Measurements from ENCODE around the gene TRABD.

DNA sequence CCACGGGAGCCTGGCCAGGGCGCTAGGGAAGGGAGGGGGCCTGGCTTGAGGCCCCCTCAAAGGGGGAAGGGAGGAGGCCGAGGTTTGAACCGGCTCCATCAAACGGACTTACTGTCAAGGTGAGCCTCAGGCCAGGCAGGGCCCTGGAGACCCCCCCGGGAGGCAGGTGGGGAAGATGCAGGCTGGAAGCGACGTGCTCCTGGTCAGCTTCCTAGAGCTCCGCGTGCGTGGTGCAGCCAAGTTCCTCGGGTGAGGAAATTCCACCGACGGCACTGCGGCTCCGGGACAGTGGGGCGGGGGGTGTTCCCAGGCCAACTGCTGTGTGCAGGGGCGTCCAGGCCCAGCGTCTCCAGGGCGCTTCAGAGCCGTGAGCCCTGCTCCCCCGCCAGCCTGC lies 7.2 kb upstream of the TRABD start:
- TF ChIP-seq, protein P1, sequence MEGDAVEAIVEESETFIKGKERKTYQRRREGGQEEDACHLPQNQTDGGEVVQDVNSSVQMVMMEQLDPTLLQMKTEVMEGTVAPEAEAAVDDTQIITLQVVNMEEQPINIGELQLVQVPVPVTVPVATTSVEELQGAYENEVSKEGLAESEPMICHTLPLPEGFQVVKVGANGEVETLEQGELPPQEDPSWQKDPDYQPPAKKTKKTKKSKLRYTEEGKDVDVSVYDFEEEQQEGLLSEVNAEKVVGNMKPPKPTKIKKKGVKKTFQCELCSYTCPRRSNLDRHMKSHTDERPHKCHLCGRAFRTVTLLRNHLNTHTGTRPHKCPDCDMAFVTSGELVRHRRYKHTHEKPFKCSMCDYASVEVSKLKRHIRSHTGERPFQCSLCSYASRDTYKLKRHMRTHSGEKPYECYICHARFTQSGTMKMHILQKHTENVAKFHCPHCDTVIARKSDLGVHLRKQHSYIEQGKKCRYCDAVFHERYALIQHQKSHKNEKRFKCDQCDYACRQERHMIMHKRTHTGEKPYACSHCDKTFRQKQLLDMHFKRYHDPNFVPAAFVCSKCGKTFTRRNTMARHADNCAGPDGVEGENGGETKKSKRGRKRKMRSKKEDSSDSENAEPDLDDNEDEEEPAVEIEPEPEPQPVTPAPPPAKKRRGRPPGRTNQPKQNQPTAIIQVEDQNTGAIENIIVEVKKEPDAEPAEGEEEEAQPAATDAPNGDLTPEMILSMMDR (IDR thresholded peaks at IDR 0.05), result no peak
- no peak for TF ChIP-seq POLR2A (IDR thresholded peaks at IDR 0.05)

Data from thyroid gland (tissue), 4 donors.